ENCODE measurements around the gene POLR3E. TPM values are rescaled to one million over a fixed set of nuclear protein-coding genes. Genes with fewer than 3 reads are reported as not detected.

POLR3E gene
- total RNA-seq, 1 experiment from 2014 or later = 103 TPM

GRCh38 chr16:22282254-22282892, 14.8 kb upstream of the POLR3E start:
- no peaks in the 10 kb centered on the region for H3K9me3 ChIP-seq (ENCODE audit: control insufficient read depth, low read depth, low read length)
- H3T11ph ChIP-seq (ENCODE audit: low read length) = no peak overlapping the region
- H3K4ac ChIP-seq (ENCODE audit: low read depth, low read length) = no peak overlapping the region
- no peak overlapping the region for H3K18ac ChIP-seq (ENCODE audit: insufficient read length, low read depth, low read length)
- H3K79me1 ChIP-seq (ENCODE audit: insufficient read depth, low read depth, low read length, poor library complexity, severe bottlenecking) = no peaks in the 10 kb centered on the region
- H2BK5ac ChIP-seq (ENCODE audit: insufficient read length, low read length) = no peak overlapping the region
- WGBS (ENCODE audit: extremely low coverage, insufficient read length, low lambda C conversion rate) = no CpG with 5 or more reads among the region's 5 CpGs
- no peaks in the 10 kb centered on the region; the same call in 1 of the 2 replicates for H3K79me2 ChIP-seq (ENCODE audit: insufficient read depth, low read length)
- no peak overlapping the region for H3K23ac ChIP-seq (ENCODE audit: insufficient read length, low read depth, low read length)
- no peak overlapping the region for H4K91ac ChIP-seq (ENCODE audit: insufficient read length, low read depth, low read length)
- no peak overlapping the region for H2BK15ac ChIP-seq (ENCODE audit: low read depth, low read length)
- H2BK120ac ChIP-seq (ENCODE audit: low read depth, low read length, poor library complexity, severe bottlenecking) = no peak overlapping the region
- no peak overlapping the region for H3K14ac ChIP-seq (ENCODE audit: insufficient read depth, low read length)
- H3K4me2 ChIP-seq (ENCODE audit: insufficient read depth, insufficient read length, low read length) = no peak overlapping the region
- no peak overlapping the region for H3K56ac ChIP-seq (ENCODE audit: insufficient read length, low read depth, low read length)
- DNase-seq = no peak
- no peak for TF ChIP-seq CTCF (conservative IDR thresholded peaks at IDR 0.05)
- no peak overlapping the region for H4K8ac ChIP-seq (replicated peaks; ENCODE audit: insufficient read length, low read depth, low read length)
- H3K4me1 Mint-ChIP-seq = peaks cover 19 to 21% of the 10 kb centered on the region in 2 experiments
- H2BK20ac ChIP-seq (ENCODE audit: low read depth, low read length, poor library complexity, severe bottlenecking) = no peak overlapping the region
- H2AK5ac ChIP-seq (ENCODE audit: insufficient read length, low read length) = no peak overlapping the region
- peaks cover 33 to 46% (median 40%) of the 10 kb centered on the region in 3 experiments for H3K36me3 Mint-ChIP-seq (ENCODE audit: insufficient read depth in 1 of 3, low read depth in 3 of 3)
- no peak overlapping the region for H4K5ac ChIP-seq (ENCODE audit: insufficient read length, low read depth, low read length)
- peaks cover 3% of the 10 kb centered on the region for H4K20me1 ChIP-seq (ENCODE audit: control insufficient read depth, insufficient read depth, insufficient read length)
- H3K4me1 ChIP-seq (ENCODE audit: insufficient read depth, low read length) = no peaks in the 10 kb centered on the region
- H3K9me3 Mint-ChIP-seq = peaks cover 3 to 6% of the 10 kb centered on the region in 2 experiments; a peak in 2 of 5 replicates
- no peak overlapping the region for H3K27ac Mint-ChIP-seq
- no peak overlapping the region for H2BK12ac ChIP-seq (ENCODE audit: insufficient read length, low read depth, low read length)
- H3K23me2 ChIP-seq (ENCODE audit: insufficient read length, low read depth, low read length, poor library complexity, severe bottlenecking) = no peaks in the 10 kb centered on the region
- H2AFZ ChIP-seq (ENCODE audit: low read length) = no peak overlapping the region
- no peak overlapping the region for H3K27ac ChIP-seq (ENCODE audit: insufficient read length, low read depth, low read length)
- no peak overlapping the region for H3K4me3 Mint-ChIP-seq
- no peak overlapping the region for H3K9ac ChIP-seq (ENCODE audit: extremely low read depth, insufficient read length, low read length)
- no peaks in the 10 kb centered on the region for H3K27me3 ChIP-seq (ENCODE audit: insufficient read depth, low read length)
- H3K27me3 Mint-ChIP-seq (ENCODE audit: low read depth) = no peaks in the 10 kb centered on the region
